Liver (tissue), 3 donors: ENCODE data around the gene KTN1.

Experiments
- EGR1 ChIP-seq, 2 donors: IDR thresholded peaks; 2 replicates each; pipeline ENCODE4 v1.6.1; 2016 to 2018; ENCODE audit warnings: antibody characterized with exemption in 2 of 2, low read depth in 2 of 2
- GABPA ChIP-seq, 2 donors: IDR thresholded peaks in 1 of 2; conservative IDR thresholded peaks in 1 of 2; 2 replicates each; pipeline ENCODE4 v1.6.1; 2016; ENCODE audit warnings: antibody characterized with exemption in 2 of 2, mild to moderate bottlenecking in 1 of 2, moderate library complexity in 1 of 2
- HNF4A ChIP-seq, 2 donors: conservative IDR thresholded peaks; 2 replicates each; pipeline ENCODE4 v1.6.1; 2016; ENCODE audit warnings: antibody characterized with exemption in 2 of 2, mild to moderate bottlenecking in 2 of 2
- HNF4G ChIP-seq: IDR thresholded peaks from 2 replicates; pipeline ENCODE4 v1.6.1; 2016; ENCODE audit warnings: antibody characterized with exemption
- TAF1 ChIP-seq: conservative IDR thresholded peaks from 2 replicates; pipeline ENCODE4 v1.6.1; 2016; ENCODE audit warnings: antibody characterized with exemption, mild to moderate bottlenecking
- YY1 ChIP-seq: IDR thresholded peaks from 2 replicates; pipeline ENCODE4 v1.6.1; 2016; ENCODE audit warnings: antibody characterized with exemption, mild to moderate bottlenecking
- TF ChIP-seq, protein P1 (sequence below): fragments of 150-350 bp; IDR thresholded peaks from 2 replicates; pipeline ENCODE4 v1.5.1; 2017; ENCODE audit warnings: improper control_type of control experiment, low read depth, low read length; ENCODE audit not compliant: missing input control
- TF ChIP-seq, protein P2 (sequence below): IDR thresholded peaks from 2 replicates; pipeline ENCODE4 v1.6.1; 2016; ENCODE audit warnings: antibody characterized with exemption, mild to moderate bottlenecking
- donor health status: healthy.
- donor health status: healthy.

DNA sequence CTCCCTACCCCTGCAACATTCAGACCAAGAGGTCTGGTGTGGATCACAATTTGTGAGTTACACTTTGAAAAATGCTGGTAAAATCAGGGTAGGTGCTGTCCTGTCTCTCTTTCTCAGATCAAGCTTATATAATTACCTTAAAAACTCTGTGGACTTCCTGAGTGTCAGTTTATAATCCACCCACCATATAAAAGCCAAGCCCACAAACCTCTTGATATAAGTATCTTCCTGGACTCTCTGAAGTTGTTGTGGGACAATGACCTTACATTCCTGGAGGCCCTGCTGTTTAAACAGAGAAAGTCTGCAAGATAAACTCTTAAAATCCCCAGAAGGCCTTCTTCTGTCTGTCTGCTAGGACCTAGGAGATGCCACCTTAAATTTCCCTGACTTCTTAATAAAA, 11.4 kb upstream of the KTN1 start:
- TF ChIP-seq HNF4G (no peak), GABPA (IDR thresholded peaks at IDR 0.05 in 1 of 2, conservative IDR thresholded peaks at IDR 0.05 in 1 of 2) (no peak), YY1 (no peak), TAF1 (no peak), EGR1 (IDR thresholded peaks at IDR 0.05; ENCODE audit: low read depth in 2 of 2) (no peak), HNF4A (conservative IDR thresholded peaks at IDR 0.05) (no peak)
- TF ChIP-seq, protein P1, sequence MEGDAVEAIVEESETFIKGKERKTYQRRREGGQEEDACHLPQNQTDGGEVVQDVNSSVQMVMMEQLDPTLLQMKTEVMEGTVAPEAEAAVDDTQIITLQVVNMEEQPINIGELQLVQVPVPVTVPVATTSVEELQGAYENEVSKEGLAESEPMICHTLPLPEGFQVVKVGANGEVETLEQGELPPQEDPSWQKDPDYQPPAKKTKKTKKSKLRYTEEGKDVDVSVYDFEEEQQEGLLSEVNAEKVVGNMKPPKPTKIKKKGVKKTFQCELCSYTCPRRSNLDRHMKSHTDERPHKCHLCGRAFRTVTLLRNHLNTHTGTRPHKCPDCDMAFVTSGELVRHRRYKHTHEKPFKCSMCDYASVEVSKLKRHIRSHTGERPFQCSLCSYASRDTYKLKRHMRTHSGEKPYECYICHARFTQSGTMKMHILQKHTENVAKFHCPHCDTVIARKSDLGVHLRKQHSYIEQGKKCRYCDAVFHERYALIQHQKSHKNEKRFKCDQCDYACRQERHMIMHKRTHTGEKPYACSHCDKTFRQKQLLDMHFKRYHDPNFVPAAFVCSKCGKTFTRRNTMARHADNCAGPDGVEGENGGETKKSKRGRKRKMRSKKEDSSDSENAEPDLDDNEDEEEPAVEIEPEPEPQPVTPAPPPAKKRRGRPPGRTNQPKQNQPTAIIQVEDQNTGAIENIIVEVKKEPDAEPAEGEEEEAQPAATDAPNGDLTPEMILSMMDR = no peak
- TF ChIP-seq, protein P2, sequence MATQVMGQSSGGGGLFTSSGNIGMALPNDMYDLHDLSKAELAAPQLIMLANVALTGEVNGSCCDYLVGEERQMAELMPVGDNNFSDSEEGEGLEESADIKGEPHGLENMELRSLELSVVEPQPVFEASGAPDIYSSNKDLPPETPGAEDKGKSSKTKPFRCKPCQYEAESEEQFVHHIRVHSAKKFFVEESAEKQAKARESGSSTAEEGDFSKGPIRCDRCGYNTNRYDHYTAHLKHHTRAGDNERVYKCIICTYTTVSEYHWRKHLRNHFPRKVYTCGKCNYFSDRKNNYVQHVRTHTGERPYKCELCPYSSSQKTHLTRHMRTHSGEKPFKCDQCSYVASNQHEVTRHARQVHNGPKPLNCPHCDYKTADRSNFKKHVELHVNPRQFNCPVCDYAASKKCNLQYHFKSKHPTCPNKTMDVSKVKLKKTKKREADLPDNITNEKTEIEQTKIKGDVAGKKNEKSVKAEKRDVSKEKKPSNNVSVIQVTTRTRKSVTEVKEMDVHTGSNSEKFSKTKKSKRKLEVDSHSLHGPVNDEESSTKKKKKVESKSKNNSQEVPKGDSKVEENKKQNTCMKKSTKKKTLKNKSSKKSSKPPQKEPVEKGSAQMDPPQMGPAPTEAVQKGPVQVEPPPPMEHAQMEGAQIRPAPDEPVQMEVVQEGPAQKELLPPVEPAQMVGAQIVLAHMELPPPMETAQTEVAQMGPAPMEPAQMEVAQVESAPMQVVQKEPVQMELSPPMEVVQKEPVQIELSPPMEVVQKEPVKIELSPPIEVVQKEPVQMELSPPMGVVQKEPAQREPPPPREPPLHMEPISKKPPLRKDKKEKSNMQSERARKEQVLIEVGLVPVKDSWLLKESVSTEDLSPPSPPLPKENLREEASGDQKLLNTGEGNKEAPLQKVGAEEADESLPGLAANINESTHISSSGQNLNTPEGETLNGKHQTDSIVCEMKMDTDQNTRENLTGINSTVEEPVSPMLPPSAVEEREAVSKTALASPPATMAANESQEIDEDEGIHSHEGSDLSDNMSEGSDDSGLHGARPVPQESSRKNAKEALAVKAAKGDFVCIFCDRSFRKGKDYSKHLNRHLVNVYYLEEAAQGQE = no peak
